GM21529 (cell line): ENCODE measurements around the gene COL4A1.

Experiments
- ATAC-seq: cut with Tn5 transposase; IDR thresholded peaks from one replicate; pipeline ENCODE4 v1.9.1; 2021; ENCODE audit not compliant: unreplicated experiment

Gene COL4A1

GRCh38 chr13:110138700-110139036, 168.3 kb downstream of the COL4A1 start:
- no peak for ATAC-seq

- peak; percentile 55 for ATAC-seq
Observed at GRCh38 chr13:110138010-110138699, 168.8 kb downstream of the COL4A1 start.

GRCh38 chr13:110137680-110138009, 169.3 kb downstream of the COL4A1 start:
- ATAC-seq: peak; percentile 80

- no peak for ATAC-seq
Observed at GRCh38 chr13:110136660-110137585, 170.0 kb downstream of the COL4A1 start.

- no peak for ATAC-seq
Observed at GRCh38 chr13:110135977-110136597, 170.9 kb downstream of the COL4A1 start.

- ATAC-seq: no peak
Observed at GRCh38 chr13:110134801-110135200, 172.2 kb downstream of the COL4A1 start.

- no peak for ATAC-seq
Observed at GRCh38 chr13:110133425-110134235, 173.3 kb downstream of the COL4A1 start.

GRCh38 chr13:110132225-110132982, 174.6 kb downstream of the COL4A1 start:
- no peak for ATAC-seq

GRCh38 chr13:110131424-110131823, 175.5 kb downstream of the COL4A1 start:
- no peak for ATAC-seq

- ATAC-seq: no peak
Observed at GRCh38 chr13:110130431-110130830, 176.5 kb downstream of the COL4A1 start.

- ATAC-seq: no peak
Observed at GRCh38 chr13:110129539-110130186, 177.3 kb downstream of the COL4A1 start.

- no peak for ATAC-seq
Observed at GRCh38 chr13:110129076-110129475, 177.9 kb downstream of the COL4A1 start.

GRCh38 chr13:110128546-110128945, 178.4 kb downstream of the COL4A1 start:
- no peak for ATAC-seq

GRCh38 chr13:110127986-110128511, 178.9 kb downstream of the COL4A1 start:
- ATAC-seq: no peak

GRCh38 chr13:110126391-110126961, 180.5 kb downstream of the COL4A1 start:
- no peak for ATAC-seq

- no peak for ATAC-seq
Observed at GRCh38 chr13:110125613-110126272, 181.2 kb downstream of the COL4A1 start.

GRCh38 chr13:110125157-110125556, 181.8 kb downstream of the COL4A1 start:
- ATAC-seq: no peak

GRCh38 chr13:110124201-110124940, 182.6 kb downstream of the COL4A1 start:
- ATAC-seq: no peak
